Adrenal gland (tissue), 12 donors: ENCODE data around the gene TM7SF2. TPM values are rescaled to one million over a fixed set of nuclear protein-coding genes. Genes with fewer than 3 reads are reported as not detected.
"Not testable (repeated sequence)": the region's sequence is repeated elsewhere in the genome, so short reads cannot be mapped to it uniquely, and the experiment has no call there.

Experiments
- DNase-seq, 7 donors: peaks; one replicate each; pipeline ENCODE4 v3.0.0-alpha.2; 2019 to 2020
- H3K27ac ChIP-seq, 5 donors: fragments of 200-600 bp; sonication (generic) in 4 of 5; 1 replicate in 3 of 5; 2 replicates in 2 of 5; pipeline versions ENCODE4 v1.5.1 to v1.8.0; 2016 to 2020; ENCODE audit warnings: mild to moderate bottlenecking in 1 of 5
- H3K27me3 ChIP-seq: fragments of 200-600 bp; 2 replicates; pipeline ENCODE4 v1.8.0; 2021
- H3K36me3 ChIP-seq, 2 donors: fragments of 200-600 bp; replicated peaks in 1 of 2; 1 replicate in 1 of 2; 2 replicates in 1 of 2; pipeline versions ENCODE4 v1.5.1 to v1.8.0; 2018 to 2022
- H3K4me1 ChIP-seq, 2 donors: fragments of 200-600 bp; replicated peaks in 1 of 2; 1 replicate in 1 of 2; 2 replicates in 1 of 2; pipeline versions ENCODE4 v1.5.1 to v1.8.0; 2018 to 2021
- H3K4me3 ChIP-seq, 4 donors: fragments of 200-600 bp; sonication (generic) in 3 of 4; one replicate each; pipeline ENCODE4 v1.5.1; 2016 to 2018
- H3K9me3 ChIP-seq, 3 donors: fragments of 200-600 bp; sonication (generic) in 1 of 3; replicated peaks in 1 of 3; 1 replicate in 2 of 3; 2 replicates in 1 of 3; pipeline versions ENCODE4 v1.5.1 to v1.8.0; 2016 to 2021
- CTCF ChIP-seq, 6 experiments: fragments of 450-650 bp in 4 of 6; fragments of 200-600 bp in 2 of 6; sonication (generic) in 1 of 6; IDR thresholded peaks; 1 replicate in 5 of 6; 2 replicates in 1 of 6; pipeline versions ENCODE4 v1.5.1 to v1.8.0; 2016 to 2021; ENCODE audit warnings: antibody characterized with exemption in 6 of 6, mild to moderate bottlenecking in 2 of 6, moderate library complexity in 1 of 6
- POLR2A ChIP-seq, 2 donors: fragments of 450-650 bp; IDR thresholded peaks; one replicate each; pipeline ENCODE4 v1.6.1; 2017; ENCODE audit warnings: antibody characterized with exemption in 2 of 2, mild to moderate bottlenecking in 2 of 2, moderate library complexity in 1 of 2
- WGBS, 4 donors: extraction: QIAGEN DNeasy Blood & Tissue Kit in 2 of 4; methylation state at CpG; one replicate each; pipeline versions ENCODE4 v1.1.5 to v1.1.7; 2013 to 2017; 5-methylcytosine and 5-hydroxymethylcytosine counted together
- intact Hi-C, 2 donors: fragments of 100-400 bp; cut with DNase I; formaldehyde crosslinking; loops; one replicate each; pipeline versions ENCODE4 v1.14.1 to v1.15.0; 2022 to 2023
- polyA plus RNA-seq, 3 donors: library from polyadenylated mRNA; stranded (reverse); fragments of 200-250 nt in 2 of 3; fragments of 350-450 nt in 1 of 3; fragmentation: Illumina TruSeq in 1 of 3; extraction: RNeasy Lipid Tissue Mini Kit (QIAGEN cat#74804) in 1 of 3; gene quantifications; one replicate each; pipeline ENCODE4 v1.2.3, GENCODE V29; 2013 to 2014
- total RNA-seq, 9 donors: library from RNA; depleted of rRNA in 4 of 9; stranded (reverse); fragments of >200 nt in 4 of 9; fragments of 120-200 nt in 1 of 9; fragmentation: NEBNext Ultra II Directional in 1 of 9; extraction: Animal tissue kit (Norgen Biotek cat#: 25700) in 1 of 9; gene quantifications; one replicate each; pipeline versions ENCODE4 v1.1.0 to v1.2.4, GENCODE V29; 2013 to 2023
- donor health status: healthy with polysubstance abuse.
- donor health status: Bipolar disorder and iron deficiency.
- donor health status: DM: yes; HTN: yes; CAD: no.
- donor health status: DM: no; HTN: no; CAD: no.
- donor health status: DM: no; HTN: no; CAD: no.
- donor health status: DM: yes; HTN: yes; CAD: no.

TM7SF2 gene
- total and polyA plus RNA-seq, 12 donors: 259 to 1,807 (median 650) TPM

DNA sequence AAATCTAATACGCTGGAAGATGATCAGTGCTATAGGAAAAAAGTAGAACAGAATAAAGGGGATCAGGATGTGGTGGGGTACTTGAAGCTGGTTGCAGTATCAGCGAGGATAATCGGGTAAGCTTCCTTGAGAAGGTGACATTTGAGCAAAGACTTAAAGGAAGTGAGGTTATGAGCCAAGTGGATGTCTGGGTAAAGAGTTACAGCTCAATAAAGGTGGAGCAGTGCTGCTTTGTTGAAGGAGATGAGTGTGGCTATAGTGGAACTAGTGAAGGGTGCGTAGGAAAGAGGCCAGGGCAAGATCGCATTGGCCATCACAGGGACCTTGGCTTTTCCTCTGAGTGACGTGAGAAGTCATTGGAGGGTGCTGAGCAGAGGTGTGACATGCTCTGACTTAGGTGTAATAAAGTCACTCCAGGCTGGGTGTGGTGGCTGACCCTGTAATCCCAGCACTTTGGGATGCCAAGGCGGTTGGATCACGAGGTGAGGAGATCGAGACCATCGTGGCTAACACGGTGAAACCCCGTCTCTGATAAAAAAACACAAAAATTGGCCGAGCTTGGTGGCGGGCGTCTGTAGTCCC lies 24.9 kb downstream of the TM7SF2 start:
- WGBS, 4 donors: 86 to 90% (median 88%) methylated on average over 15 of the region's 15 CpGs
- TF ChIP-seq CTCF (IDR thresholded peaks at IDR 0.05): no peak
- TF ChIP-seq POLR2A (IDR thresholded peaks at IDR 0.05): no peak
- peak in 2 of 7 donors; percentile 22 to 45 for DNase-seq
- Histone ChIP-seq H3K27ac (no peak overlapping the region), H3K4me3 (no peak overlapping the region), H3K27me3 (no peaks in the 10 kb centered on the region), H3K4me1 (peaks cover 18 to 29% of the 10 kb centered on the region in 2 donors), H3K36me3 (peaks cover 0 to 15% of the 10 kb centered on the region in 2 donors), H3K9me3 (no peaks in the 10 kb centered on the region)
- intact Hi-C loops: loop anchor here in 1 of 2 donors (5.0 kb wide), 1 partner anchor 46 kb away; the partner anchor contains the start of gene CAPN1

GRCh38 chr11:65141896-65142494 lies 30.3 kb downstream of the TM7SF2 start:
- H3K4me1 ChIP-seq: no peaks in the 10 kb centered on the region
- no peaks in the 10 kb centered on the region for H3K27me3 ChIP-seq
- TF ChIP-seq CTCF (IDR thresholded peaks at IDR 0.05): no peak
- no peak for TF ChIP-seq POLR2A (IDR thresholded peaks at IDR 0.05)
- no peak overlapping the region for H3K27ac ChIP-seq
- H3K4me3 ChIP-seq: no peak overlapping the region
- no peaks in the 10 kb centered on the region for H3K36me3 ChIP-seq
- DNase-seq: peak in 1 of 7 donors; percentile 9
- H3K9me3 ChIP-seq: no peaks in the 10 kb centered on the region
- 77 to 84% (median 80%) methylated on average over 7 of the region's 7 CpGs for whole genome bisulfite sequencing, 4 donors
- intact Hi-C loops: loop anchor here in 1 of 2 donors (10.0 kb wide), 1 partner anchor 617 kb away; no protein-coding TSS in a partner anchor

- Histone ChIP-seq H3K27me3 (no peaks in the 10 kb centered on the region), H3K27ac (no peak overlapping the region), H3K4me3 (no peak overlapping the region), H3K9me3 (no peaks in the 10 kb centered on the region), H3K36me3 (no peaks in the 10 kb centered on the region), H3K4me1 (peaks cover 0 to 17% of the 10 kb centered on the region in 2 donors)
- 73 to 81% (median 75%) methylated on average over 2 of the region's 2 CpGs for WGBS, 4 donors
- no peak for TF ChIP-seq CTCF (IDR thresholded peaks at IDR 0.05)
- TF ChIP-seq POLR2A (IDR thresholded peaks at IDR 0.05): no peak
- DNase-seq: no peak
- intact Hi-C loops: loop anchor here in 1 of 2 donors (10.0 kb wide), 1 partner anchor 623 kb away; no protein-coding TSS in a partner anchor
Measured at GRCh38 chr11:65147352-65148075, 35.8 kb downstream of the TM7SF2 start.

GRCh38 chr11:65148657-65149056 lies 37.0 kb downstream of the TM7SF2 start:
- Histone ChIP-seq H3K4me3 (no peak overlapping the region), H3K4me1 (peaks cover 0 to 17% of the 10 kb centered on the region in 2 donors), H3K36me3 (no peaks in the 10 kb centered on the region), H3K27ac (no peak overlapping the region), H3K9me3 (no peaks in the 10 kb centered on the region), H3K27me3 (no peaks in the 10 kb centered on the region)
- TF ChIP-seq POLR2A (IDR thresholded peaks at IDR 0.05): no peak
- no peak for TF ChIP-seq CTCF (IDR thresholded peaks at IDR 0.05)
- DNase-seq: no peak
- intact Hi-C loops: loop anchor here in 1 of 2 donors (10.0 kb wide), 1 partner anchor 624 kb away; no protein-coding TSS in a partner anchor
- 84 to 92% (median 86%) methylated on average over 3 to 5 of the region's 5 CpGs for WGBS, 4 donors

DNA sequence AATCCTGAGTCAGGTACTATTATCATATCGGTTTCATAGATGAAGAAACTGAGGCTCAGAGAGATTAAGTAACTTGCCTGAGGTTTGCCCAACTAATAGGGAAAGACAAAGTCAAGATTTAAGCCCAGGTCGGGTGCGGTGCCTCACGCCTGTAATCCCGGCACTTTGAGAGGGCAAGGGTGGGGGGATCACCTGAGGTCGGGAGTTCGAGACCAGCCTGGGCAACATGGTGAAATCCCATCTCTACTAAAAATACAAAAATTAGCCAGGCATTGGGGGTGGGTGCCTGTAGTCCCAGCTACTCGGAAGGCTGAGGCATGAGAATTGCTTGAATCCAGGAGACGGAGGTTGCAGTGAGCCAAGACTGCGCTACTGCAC lies 38.4 kb downstream of the TM7SF2 start:
- H3K27ac ChIP-seq: peak overlapping the region in 4 of 5 donors; percentile 4 to 82 (median 70)
- H3K36me3 ChIP-seq, H3K9me3 ChIP-seq, DNase-seq, H3K27me3 ChIP-seq, H3K4me3 ChIP-seq, intact Hi-C loops: not testable (repeated sequence)
- H3K4me1 ChIP-seq: peaks cover 0 to 17% of the 10 kb centered on the region in 2 donors
- WGBS, 4 donors: 65 to 78% (median 71%) methylated on average over 10 of the region's 10 CpGs
